Measurements from ENCODE around the gene SLC7A1. TPM values are rescaled to one million over a fixed set of nuclear protein-coding genes. Genes with fewer than 3 reads are reported as not detected.

Gene SLC7A1
- total and polyA plus RNA-seq, 2 donors (not counting 1 experiment from before 2014, with no cell fraction given): 15.4 to 26.6 TPM

DNA sequence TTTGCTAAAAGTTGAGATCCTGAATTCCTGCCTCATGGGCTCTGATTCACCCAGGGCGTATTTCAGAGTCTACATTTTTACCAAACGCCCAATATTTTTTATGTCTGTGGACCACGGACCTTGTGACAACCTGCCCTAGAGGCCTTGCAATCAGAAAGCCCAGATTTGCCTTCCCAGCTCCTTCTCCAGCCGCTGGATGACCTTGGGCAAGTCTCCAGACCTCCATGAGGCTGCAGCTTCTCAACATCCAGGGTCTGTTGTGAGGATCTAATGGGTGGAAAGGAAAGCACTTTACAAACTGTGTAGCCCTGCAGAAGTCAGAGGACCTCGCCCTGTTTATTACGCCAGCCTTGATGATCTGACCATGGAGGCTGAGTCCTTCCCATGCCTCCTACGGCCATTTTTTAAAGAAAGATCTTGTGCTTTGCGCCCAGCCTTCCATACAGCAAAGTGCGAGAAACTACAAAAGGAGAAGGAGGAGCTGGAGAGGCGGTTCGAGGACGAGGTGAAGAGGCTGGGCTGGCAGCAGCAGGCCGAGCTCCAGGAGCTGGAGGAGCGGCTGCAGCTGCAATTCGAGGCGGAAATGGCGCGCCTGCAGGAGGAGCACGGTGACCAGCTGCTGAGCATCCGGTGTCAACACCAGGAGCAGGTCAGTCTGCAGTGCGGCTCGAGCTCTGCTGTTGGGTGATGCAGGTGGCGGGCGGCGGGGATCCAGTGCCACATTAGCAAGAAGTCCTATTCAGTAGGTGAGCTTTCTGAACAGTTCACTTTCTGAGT is 115.6 kb downstream of the SLC7A1 start:
- no peak overlapping the region for H3K27ac ChIP-seq (ENCODE audit: insufficient read depth, low read length)
- H3K9ac ChIP-seq (ENCODE audit: insufficient read depth, low read length): no peak overlapping the region
- H3K4me2 ChIP-seq (ENCODE audit: extremely low read depth, insufficient read depth, low read length): no peak overlapping the region
- no peaks in the 10 kb centered on the region for H4K20me1 ChIP-seq (ENCODE audit: control insufficient read depth, extremely low read depth, insufficient read depth, low read length)
- H3K4me1 ChIP-seq (ENCODE audit: control insufficient read depth, extremely low read depth, insufficient read depth, low read length): no peaks in the 10 kb centered on the region
- H3K4me3 ChIP-seq (replicated peaks in 1 of 4; ENCODE audit: control extremely low read depth in 1 of 4, insufficient read depth in 1 of 4, low read depth in 3 of 4, low read length in 4 of 4): no peak overlapping the region
- no peak overlapping the region for H2AFZ ChIP-seq (ENCODE audit: low read length)
- H3K9me3 ChIP-seq (ENCODE audit: control insufficient read depth, insufficient read depth, low read depth, low read length): no peaks in the 10 kb centered on the region
- DNase-seq (ENCODE audit: low read depth in 2 of 2): peak in 1 of 2 donors; percentile 14
- H3K27me3 ChIP-seq (ENCODE audit: control insufficient read depth, insufficient read depth, low read length): peaks cover 7% of the 10 kb centered on the region
- no peaks in the 10 kb centered on the region for H3K36me3 ChIP-seq (ENCODE audit: control insufficient read depth, insufficient read depth, low read length)
- TF ChIP-seq, protein P1, sequence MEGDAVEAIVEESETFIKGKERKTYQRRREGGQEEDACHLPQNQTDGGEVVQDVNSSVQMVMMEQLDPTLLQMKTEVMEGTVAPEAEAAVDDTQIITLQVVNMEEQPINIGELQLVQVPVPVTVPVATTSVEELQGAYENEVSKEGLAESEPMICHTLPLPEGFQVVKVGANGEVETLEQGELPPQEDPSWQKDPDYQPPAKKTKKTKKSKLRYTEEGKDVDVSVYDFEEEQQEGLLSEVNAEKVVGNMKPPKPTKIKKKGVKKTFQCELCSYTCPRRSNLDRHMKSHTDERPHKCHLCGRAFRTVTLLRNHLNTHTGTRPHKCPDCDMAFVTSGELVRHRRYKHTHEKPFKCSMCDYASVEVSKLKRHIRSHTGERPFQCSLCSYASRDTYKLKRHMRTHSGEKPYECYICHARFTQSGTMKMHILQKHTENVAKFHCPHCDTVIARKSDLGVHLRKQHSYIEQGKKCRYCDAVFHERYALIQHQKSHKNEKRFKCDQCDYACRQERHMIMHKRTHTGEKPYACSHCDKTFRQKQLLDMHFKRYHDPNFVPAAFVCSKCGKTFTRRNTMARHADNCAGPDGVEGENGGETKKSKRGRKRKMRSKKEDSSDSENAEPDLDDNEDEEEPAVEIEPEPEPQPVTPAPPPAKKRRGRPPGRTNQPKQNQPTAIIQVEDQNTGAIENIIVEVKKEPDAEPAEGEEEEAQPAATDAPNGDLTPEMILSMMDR (conservative IDR thresholded peaks at IDR 0.05 in 1 of 2, IDR thresholded peaks at IDR 0.05 in 1 of 2; ENCODE audit: low read depth in 1 of 2, low read length in 2 of 2): no peak
- TF ChIP-seq EZH2 (IDR thresholded peaks at IDR 0.05; ENCODE audit: low read length, missing control alignments): no peak
- no peaks in the 10 kb centered on the region for H3K79me2 ChIP-seq (ENCODE audit: control insufficient read depth, insufficient read depth, low read length)

DNA sequence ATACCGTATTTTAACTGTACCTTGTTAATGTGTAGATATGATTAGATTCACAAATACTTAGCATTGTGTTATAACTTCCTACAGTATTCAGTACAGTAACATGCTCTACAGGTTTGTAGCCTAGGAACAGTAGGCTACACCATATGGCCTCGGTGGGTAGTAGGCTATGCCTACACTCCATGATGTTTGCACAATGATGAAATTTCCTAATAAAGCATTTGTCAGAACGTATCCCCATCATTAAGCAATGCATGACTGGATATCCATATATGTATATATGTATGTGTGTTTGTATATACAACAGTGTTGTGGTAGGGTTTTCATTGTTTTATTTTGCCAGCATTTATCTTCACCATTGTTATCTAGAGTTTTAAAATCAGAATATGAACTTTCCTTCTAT is 119.4 kb downstream of the SLC7A1 start:
- Histone ChIP-seq H2AFZ (ENCODE audit: low read length) (no peak overlapping the region), H3K9me3 (ENCODE audit: control insufficient read depth, insufficient read depth, low read depth, low read length) (no peaks in the 10 kb centered on the region), H3K9ac (ENCODE audit: insufficient read depth, low read length) (no peak overlapping the region), H3K36me3 (ENCODE audit: control insufficient read depth, insufficient read depth, low read length) (no peaks in the 10 kb centered on the region), H3K27ac (ENCODE audit: insufficient read depth, low read length) (no peak overlapping the region), H3K4me2 (ENCODE audit: extremely low read depth, insufficient read depth, low read length) (no peak overlapping the region), H3K79me2 (ENCODE audit: control insufficient read depth, insufficient read depth, low read length) (no peaks in the 10 kb centered on the region), H3K4me3 (replicated peaks in 1 of 4; ENCODE audit: control extremely low read depth in 1 of 4, insufficient read depth in 1 of 4, low read depth in 3 of 4, low read length in 4 of 4) (no peak overlapping the region), H3K27me3 (ENCODE audit: control insufficient read depth, insufficient read depth, low read length) (peaks cover 7% of the 10 kb centered on the region), H3K4me1 (ENCODE audit: control insufficient read depth, extremely low read depth, insufficient read depth, low read length) (no peaks in the 10 kb centered on the region), H4K20me1 (ENCODE audit: control insufficient read depth, extremely low read depth, insufficient read depth, low read length) (no peaks in the 10 kb centered on the region)
- DNase-seq (ENCODE audit: low read depth in 2 of 2): peak in 1 of 2 donors; percentile 14
- TF ChIP-seq, protein P1 (conservative IDR thresholded peaks at IDR 0.05 in 1 of 2, IDR thresholded peaks at IDR 0.05 in 1 of 2; ENCODE audit: low read depth in 1 of 2, low read length in 2 of 2): no peak
- no peak for TF ChIP-seq EZH2 (IDR thresholded peaks at IDR 0.05; ENCODE audit: low read length, missing control alignments)

DNA sequence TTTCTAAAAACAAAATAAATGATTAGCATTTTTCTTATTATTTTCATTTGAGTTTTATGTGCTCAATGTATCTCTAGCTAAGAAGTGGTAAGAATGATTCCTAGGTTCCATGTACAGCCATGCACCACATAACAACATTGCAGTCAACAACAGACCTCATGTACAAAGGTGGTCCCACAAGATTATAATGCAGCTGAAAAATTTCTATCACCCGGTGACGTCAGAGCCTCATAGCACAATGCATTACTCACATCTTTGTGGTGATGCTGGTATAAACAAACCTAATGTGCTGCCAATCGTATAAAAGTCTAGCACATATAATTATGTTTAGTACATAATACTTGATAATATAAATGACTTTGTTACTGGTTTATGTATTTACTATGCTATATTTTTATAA is 120.5 kb downstream of the SLC7A1 start:
- Histone ChIP-seq H3K4me3 (replicated peaks in 1 of 4; ENCODE audit: control extremely low read depth in 1 of 4, insufficient read depth in 1 of 4, low read depth in 3 of 4, low read length in 4 of 4) (no peak overlapping the region), H3K4me2 (ENCODE audit: extremely low read depth, insufficient read depth, low read length) (no peak overlapping the region), H3K9me3 (ENCODE audit: control insufficient read depth, insufficient read depth, low read depth, low read length) (no peaks in the 10 kb centered on the region), H2AFZ (ENCODE audit: low read length) (no peak overlapping the region), H3K9ac (ENCODE audit: insufficient read depth, low read length) (no peak overlapping the region), H3K27me3 (ENCODE audit: control insufficient read depth, insufficient read depth, low read length) (no peaks in the 10 kb centered on the region), H3K27ac (ENCODE audit: insufficient read depth, low read length) (no peak overlapping the region), H4K20me1 (ENCODE audit: control insufficient read depth, extremely low read depth, insufficient read depth, low read length) (no peaks in the 10 kb centered on the region), H3K36me3 (ENCODE audit: control insufficient read depth, insufficient read depth, low read length) (no peaks in the 10 kb centered on the region), H3K79me2 (ENCODE audit: control insufficient read depth, insufficient read depth, low read length) (no peaks in the 10 kb centered on the region), H3K4me1 (ENCODE audit: control insufficient read depth, extremely low read depth, insufficient read depth, low read length) (no peaks in the 10 kb centered on the region)
- peak; percentile 84 to 94 for DNase-seq (ENCODE audit: low read depth in 2 of 2)
- TF ChIP-seq, protein P1 (conservative IDR thresholded peaks at IDR 0.05 in 1 of 2, IDR thresholded peaks at IDR 0.05 in 1 of 2; ENCODE audit: low read depth in 1 of 2, low read length in 2 of 2): no peak
- TF ChIP-seq EZH2 (IDR thresholded peaks at IDR 0.05; ENCODE audit: low read length, missing control alignments): no peak

Data from fibroblast of lung (primary cell).